Hematopoietic multipotent progenitor cell treated with erythropoietin and hydrocortisone succinate and interleukin-3 and kit ligand, for 17 days (in vitro differentiated cells): Measurements from ENCODE around the gene ARID4B.
"Not testable (repeated sequence)": the region's sequence is repeated elsewhere in the genome, so short reads cannot be mapped to it uniquely, and the experiment has no call there.

Experiments
- DNase-seq: peaks from one replicate; pipeline ENCODE4 v3.0.0-alpha.2; 2015; ENCODE audit warnings: low spot score

The ARID4B gene

GRCh38 chr1:235270625-235271024 lies 57.4 kb downstream of the ARID4B start:
- DNase-seq, result peak; percentile 32

DNA sequence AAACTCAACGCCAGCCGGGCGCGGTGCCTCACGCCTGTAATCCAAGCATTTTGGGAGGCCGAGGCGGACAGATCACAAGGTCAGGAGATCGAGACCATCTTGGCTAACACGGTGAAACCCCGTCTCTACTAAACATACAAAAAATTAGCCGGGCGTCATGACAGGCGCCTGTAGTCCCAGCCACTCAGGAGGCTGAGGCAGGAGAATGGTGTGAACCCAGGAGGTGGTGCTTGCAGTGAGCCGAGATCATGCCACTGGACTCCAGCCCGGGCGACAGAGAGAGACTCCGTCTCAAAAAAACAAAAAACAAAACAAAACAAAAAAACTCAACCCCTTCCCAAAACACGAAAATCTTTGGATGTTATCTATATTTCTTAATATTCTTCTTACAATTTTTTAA lies 58.0 kb downstream of the ARID4B start:
- not testable (repeated sequence) for DNase-seq

DNA sequence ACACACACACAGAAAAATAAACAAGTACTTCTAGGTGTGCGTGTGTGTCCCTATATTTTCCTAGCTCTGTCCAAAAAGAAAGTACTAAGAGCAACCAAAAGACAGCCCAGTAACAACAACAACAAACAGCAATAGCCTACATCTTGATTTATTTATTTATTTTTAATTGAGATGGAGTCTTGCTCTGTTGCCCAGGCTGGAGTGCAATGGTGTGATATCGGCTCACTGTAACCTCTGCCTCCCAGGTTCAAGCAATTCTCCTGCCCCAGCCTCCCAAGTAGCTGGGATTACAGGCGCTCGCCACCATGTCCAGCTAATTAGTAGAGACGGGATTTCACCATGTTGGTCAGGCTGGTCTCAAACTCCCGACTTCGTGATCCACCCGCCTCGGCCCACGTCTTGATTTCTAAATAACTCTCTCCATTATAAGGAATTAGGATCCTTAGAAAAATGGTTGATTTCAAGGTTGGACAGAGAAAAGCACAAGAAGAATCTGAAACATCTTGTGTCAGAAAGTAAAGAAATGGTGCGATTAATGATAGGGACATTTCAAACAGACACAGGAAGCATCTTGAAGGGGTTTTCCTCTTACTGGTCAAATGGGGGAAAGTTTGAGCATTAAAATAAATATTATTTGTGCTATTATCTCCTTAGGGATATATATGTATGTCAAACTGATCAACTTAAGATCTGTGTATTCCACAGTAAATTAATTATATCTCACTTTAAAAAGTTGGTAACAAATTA lies 59.4 kb downstream of the ARID4B start:
- DNase-seq, result no peak

DNA sequence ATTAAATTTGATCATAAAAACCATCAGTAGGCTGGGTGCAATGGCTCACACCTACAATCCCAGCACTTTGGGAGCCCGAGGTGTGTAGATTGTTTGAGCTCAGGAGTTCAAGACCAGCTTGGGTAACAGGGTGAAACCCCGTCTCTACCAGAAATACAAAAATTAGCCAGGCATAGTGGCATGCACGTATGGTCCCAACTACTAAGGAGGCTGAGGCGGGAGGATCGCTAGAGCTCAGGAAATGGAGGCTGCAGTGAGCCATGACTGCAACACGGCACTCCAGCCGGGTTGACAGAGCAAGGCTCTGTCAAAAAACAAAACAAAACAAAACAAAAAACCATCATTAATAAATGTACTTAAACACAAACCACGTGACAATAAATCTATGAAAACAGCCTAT lies 61.0 kb downstream of the ARID4B start:
- no peak for DNase-seq

- DNase-seq, result no peak
Observed at GRCh38 chr1:235266325-235266724, 61.7 kb downstream of the ARID4B start.

DNA sequence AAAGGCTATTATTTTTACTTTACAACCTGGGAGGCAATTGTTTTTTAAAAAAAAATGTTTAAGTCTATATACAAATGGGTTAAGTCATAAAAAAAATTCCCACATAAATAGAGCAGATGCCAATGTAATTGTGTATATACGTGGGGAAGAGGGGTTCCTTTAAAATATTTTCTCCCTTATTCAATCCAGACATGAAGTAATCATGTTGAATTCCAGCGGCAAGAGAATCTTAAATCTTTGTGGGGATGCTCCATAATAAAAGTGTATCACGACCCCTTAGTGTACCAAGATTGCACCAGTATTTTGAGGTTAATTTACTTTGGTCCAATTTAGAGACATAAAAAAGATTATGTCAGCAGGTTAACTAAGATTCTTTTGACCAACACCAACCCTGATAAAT lies 62.1 kb downstream of the ARID4B start:
- DNase-seq, result no peak

GRCh38 chr1:235264327-235264726 lies 63.7 kb downstream of the ARID4B start:
- no peak for DNase-seq

- DNase-seq, result no peak
Observed at GRCh38 chr1:235262539-235262938, 65.4 kb downstream of the ARID4B start.

DNA sequence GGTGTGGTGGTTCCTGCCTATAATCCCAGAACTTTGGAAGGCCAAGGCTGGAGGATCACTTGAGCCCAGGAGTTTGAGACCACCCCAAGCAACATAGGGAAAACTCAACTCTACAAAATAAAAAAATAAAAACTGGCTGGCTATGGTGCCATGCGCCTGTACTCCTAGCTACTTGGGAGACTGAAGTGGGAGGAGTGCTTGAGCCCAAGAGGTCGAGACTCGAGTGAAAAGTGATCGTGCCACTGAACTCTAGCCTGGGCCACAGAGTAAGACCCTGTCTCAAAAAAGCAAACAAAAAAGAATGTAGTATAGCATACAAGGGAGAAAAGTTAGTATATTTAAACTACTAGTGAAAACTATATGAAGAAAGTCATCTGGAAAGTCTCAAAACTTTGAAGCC lies 66.7 kb downstream of the ARID4B start:
- no peak for DNase-seq

- no peak for DNase-seq
Observed at GRCh38 chr1:235259133-235259778, 68.7 kb downstream of the ARID4B start.

GRCh38 chr1:235258068-235258467 lies 69.9 kb downstream of the ARID4B start:
- not testable (repeated sequence) for DNase-seq

- DNase-seq, result no peak
Observed at GRCh38 chr1:235254721-235255120, 73.3 kb downstream of the ARID4B start.

- peak; percentile 80 for DNase-seq
Observed at GRCh38 chr1:235253219-235253962, 74.6 kb downstream of the ARID4B start.

- no peak for DNase-seq
Observed at GRCh38 chr1:235250430-235250829, 77.5 kb downstream of the ARID4B start.

DNA sequence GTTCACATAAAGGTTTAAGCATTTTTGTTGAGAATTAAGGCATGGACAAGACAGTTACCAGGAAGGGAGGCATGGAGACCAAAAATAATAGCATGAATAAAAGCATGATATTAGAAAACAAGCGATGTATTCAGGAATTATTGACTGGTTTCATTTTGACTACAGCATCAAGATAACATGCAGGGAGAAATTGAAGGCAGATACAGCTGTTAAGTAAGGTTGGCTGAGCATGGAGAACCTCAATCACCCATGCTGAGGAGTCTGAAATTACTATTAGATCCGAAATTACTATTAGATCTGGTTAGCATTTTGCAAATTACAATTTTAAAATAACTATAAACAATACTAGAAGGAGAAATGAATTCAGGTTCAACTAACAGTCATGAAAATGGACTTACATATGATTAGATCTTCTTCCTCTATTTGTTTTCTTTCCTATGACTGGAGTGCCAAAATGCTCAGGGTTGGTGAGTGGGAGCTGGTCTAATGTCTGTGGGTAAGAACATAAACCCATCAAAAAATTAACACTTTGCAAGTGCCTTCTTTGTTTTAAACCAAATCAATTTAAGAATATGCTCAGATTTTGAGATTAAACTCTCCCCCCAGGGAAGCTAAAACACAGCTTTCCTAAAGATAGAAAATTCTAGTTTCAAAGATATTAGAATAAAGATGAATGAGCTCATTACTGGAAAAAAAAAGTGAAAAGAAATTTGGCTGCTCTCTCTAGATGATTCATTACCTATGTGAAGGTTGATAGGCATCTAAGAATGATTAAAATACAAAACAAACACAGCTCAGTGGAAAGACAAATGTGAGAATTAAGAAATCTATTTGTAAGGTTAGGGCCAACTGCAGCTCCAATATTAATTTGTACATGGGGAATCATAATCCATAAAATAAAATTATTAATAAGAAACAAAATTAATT lies 81.7 kb downstream of the ARID4B start:
- no peak for DNase-seq

DNA sequence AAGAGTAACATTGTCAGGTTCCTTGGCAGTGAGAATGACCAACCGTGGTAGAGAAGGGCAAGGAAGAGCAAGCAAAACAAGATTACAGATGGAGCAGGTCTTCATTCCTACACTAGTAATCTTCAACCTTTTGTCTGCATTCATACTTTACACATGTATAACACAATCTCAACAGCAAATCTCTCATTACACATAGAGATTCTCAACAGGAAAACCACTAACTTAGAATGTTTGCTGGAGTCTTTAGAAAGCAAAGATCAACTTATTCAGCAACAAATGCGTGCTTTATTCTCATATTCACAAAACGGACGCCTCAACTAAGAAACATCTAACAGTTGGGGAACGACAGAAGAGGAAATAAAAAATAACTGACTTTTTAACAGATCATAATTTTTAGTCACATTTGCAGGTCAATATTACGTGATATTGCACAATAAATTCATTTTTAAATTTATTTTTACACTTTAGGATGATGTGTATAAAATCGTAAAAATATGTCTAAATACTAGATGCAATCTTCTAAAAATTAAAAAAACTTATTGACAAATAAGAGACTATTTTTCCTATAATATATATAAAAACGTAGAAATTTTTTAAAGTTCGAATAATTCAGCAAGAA lies 82.9 kb downstream of the ARID4B start:
- no peak for DNase-seq

DNA sequence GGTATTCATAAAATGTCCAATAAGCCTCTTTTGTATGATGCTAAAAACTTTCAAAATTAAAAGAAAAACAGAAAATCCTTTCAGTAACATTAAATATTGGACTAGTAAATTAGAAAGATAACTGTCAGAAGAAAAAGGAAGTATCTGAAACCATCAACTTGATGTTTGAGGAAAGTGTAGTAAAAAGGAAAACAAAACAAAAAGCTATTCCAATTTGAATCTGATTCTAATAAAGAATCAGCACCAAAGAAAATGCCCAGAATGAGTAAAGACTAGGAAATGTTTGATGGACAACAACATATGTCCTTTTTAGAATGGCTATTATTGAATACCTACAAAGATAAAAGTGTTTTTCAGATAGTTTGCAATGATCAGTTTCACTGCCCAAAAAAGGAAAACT lies 87.0 kb downstream of the ARID4B start:
- no peak for DNase-seq

DNA sequence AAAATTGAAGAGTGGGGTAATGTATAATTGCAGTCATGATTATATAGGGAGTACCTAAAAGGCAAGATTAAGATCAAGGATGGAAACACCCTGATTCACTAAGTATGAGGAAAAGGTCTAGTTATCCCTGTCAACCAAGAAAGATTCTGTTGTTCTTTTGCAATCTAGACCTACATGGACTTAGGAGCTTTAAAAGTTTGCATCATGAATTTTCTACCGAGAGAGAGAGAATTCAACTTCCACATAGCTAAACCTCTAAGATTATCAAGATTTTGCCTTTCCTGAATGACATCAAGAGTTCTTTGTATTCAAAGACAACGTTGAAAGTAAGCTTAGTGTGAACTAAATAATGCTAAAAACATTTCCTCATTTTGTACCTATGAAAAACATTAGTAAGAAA lies 88.1 kb downstream of the ARID4B start:
- no peak for DNase-seq

- DNase-seq, result no peak
Observed at GRCh38 chr1:235238558-235238957, 89.4 kb downstream of the ARID4B start.

DNA sequence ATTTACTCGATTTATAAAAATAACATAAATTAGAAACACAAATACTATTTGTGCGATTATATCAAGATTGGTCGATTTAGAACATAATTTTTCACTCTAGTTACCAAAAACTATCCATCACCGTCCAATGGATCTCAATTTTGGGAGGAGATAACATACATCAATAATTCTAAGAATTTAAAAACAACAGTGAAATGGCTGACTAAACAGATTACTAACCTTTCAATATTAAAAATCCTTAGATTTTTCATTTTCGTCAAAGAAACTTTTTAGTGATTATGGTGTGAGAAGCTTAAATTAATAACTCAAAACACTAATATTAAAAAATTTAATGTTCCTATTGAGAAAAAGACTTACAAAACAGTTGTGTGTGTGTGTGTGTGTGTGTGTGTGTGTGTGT lies 91.9 kb downstream of the ARID4B start:
- DNase-seq, result no peak

DNA sequence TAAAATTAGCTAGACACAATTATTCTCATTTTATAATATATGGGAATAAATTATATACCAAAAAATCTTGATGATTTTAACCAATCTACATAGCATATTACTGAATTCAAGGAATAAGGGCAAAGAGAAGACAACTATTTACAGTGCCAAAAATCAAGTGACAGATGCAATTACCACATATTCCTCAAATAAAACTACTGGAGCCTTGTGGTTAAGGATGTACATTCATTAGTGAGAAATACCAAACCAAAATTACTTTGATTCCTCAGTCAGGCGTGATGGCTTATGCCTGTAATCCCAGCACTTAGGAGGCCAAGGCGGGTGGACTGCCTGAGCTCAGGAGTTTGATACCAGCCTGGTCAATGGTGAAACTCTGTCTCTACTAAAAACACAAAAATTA lies 98.1 kb downstream of the ARID4B start:
- no peak for DNase-seq

GRCh38 chr1:235227414-235227813 lies 100.6 kb downstream of the ARID4B start:
- DNase-seq, result no peak
